ENCODE measurements around the gene TRAF3IP1.
"Not testable (repeated sequence)": the region's sequence is repeated elsewhere in the genome, so short reads cannot be mapped to it uniquely, and the experiment has no call there.

TRAF3IP1 gene, protein sequence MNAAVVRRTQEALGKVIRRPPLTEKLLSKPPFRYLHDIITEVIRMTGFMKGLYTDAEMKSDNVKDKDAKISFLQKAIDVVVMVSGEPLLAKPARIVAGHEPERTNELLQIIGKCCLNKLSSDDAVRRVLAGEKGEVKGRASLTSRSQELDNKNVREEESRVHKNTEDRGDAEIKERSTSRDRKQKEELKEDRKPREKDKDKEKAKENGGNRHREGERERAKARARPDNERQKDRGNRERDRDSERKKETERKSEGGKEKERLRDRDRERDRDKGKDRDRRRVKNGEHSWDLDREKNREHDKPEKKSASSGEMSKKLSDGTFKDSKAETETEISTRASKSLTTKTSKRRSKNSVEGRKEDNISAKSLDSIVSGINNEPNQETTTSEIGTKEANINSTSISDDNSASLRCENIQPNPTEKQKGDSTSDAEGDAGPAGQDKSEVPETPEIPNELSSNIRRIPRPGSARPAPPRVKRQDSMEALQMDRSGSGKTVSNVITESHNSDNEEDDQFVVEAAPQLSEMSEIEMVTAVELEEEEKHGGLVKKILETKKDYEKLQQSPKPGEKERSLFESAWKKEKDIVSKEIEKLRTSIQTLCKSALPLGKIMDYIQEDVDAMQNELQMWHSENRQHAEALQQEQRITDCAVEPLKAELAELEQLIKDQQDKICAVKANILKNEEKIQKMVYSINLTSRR

DNA sequence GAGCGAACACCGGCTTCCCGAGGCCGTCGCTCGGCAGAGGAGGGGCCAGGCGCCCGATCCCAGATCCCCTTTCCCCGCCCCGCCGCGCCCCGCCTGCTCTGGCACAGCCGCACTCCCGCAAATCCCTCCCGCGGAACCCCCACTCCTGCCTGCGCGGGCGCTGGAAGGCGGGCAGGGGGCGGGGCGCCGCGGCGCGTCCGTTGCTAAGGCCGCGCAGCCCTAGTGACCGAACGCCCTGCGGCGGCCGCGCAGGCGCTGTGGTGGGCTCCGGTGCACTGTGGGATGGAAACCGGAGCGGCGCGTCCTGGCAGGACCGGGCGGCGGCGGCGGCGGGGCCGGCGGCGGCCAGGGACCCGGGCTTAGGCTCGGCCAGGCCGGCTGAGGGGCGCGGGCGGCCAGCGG lies at the start of gene TRAF3IP1:
Gene TRAF3IP1 (plus strand): TSS at position 273 of the 402 bp plus-strand sequence. CDS start 145 bp downstream, outside the sequence.
- DNase-seq (ENCODE audit: low spot score) (peak; percentile 97), FAIRE-seq (peak; percentile 62)

DNA sequence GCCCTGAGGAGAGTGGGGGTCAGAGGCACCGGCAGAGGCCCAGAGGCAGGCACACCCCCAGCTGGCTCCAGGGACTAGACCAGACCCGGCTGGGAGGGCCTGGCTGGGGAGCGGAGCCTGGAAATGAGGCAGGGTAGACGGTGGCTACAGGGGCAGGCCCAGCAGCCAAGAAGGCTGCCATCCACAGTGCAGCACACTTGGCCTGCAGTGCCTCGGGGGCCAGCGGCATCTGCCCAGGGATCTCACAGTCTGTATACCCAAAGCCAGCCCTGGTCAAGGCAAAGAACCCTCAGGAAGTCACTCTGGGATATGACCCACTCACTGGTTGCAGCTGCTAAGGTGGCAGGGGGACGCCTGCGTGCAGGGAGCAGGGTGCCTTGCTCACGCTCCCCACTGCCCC lies 49.7 kb upstream of the TRAF3IP1 start:
- DNase-seq (ENCODE audit: low spot score) (no peak), FAIRE-seq (no peak)

DNA sequence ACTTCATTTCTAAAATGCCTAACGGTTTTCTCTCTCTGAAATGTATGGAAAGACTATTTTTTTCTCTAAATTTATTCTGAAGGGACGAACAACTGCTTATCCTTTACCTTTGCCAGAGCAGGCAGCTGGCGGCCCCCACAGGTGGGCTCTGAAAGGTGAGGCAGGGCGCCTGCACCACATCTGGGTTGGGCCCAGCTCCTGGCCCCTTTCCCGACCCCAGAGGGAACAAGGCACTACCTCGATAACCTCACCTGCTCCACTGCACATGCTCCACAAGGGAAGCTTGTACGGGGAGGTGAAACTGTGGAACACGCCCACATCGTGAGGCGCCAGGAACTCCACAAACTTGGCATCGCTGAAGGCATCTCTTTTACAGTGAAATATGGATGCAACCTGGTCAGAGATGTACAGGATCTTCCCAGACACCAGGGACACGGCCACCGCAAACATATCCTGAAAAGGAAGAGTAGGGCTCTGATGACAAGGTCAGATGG lies 49.2 kb upstream of the TRAF3IP1 start:
- FAIRE-seq, result no peak

DNA sequence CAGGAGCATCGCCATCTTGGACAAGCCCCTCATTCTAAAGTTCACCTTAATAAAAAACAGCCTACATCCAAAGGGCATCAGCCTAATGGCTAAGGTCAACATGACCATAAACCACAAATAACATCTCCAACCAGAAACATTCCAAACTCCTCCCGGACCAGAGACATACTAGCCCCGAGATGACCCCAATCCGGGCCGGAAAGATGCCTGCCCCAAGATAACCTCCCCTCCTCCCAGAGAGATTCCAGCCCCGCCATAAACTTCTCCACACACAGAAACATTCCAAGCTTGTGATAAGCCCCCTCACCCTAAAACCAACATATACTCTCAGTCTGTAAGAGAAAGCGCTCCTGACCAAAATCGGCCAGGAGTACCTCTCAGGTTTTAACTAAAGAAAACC lies 48.6 kb upstream of the TRAF3IP1 start:
- FAIRE-seq; DNase-seq (ENCODE audit: low spot score): not testable (repeated sequence)

More for the DNA sequence above, 49.2 kb upstream of the TRAF3IP1 start:
- DNase-seq (ENCODE audit: low spot score), result no peak

DNA sequence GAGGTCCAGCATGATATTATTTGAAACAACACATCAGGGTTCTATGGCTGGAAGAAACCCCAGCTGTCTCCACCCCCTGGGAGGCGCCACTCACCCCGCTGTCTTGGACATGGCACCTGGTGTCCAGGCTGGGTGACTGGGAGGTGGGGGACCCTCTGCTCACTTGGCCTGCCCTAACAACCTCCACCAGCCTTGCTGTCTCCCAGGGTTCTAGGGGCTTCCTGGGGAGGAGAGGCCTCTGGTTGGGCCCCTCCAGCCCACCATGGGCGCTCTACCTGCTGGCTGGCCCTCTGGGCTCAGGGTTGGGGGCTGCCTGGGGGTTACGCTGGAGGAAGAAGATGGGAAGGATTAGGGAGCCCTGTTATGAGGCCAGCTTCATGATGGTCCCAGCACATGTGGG lies 48.2 kb upstream of the TRAF3IP1 start:
- FAIRE-seq, result no peak

DNA sequence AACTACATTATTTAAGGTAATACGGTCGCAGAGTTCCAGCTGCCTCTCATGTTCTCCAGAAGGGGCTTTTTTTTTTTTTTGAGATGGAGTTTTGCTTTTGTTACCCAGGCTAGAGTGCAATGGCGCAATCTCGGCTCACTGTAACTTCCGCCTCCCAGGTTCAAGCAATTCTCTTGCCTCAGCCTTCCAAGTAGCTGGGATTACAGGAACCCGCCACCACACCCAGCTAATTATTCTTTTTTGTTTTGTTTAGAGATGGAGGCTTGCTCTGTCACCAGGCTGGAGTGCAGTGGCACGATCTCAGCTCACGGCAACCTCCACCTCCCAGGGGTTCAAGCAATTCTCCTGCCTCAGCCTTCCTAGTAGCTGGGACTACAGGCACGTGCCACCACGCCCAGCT lies 46.9 kb upstream of the TRAF3IP1 start:
- FAIRE-seq; DNase-seq (ENCODE audit: low spot score): not testable (repeated sequence)

More for the DNA sequence above, 48.2 kb upstream of the TRAF3IP1 start:
- DNase-seq (ENCODE audit: low spot score), result no peak

DNA sequence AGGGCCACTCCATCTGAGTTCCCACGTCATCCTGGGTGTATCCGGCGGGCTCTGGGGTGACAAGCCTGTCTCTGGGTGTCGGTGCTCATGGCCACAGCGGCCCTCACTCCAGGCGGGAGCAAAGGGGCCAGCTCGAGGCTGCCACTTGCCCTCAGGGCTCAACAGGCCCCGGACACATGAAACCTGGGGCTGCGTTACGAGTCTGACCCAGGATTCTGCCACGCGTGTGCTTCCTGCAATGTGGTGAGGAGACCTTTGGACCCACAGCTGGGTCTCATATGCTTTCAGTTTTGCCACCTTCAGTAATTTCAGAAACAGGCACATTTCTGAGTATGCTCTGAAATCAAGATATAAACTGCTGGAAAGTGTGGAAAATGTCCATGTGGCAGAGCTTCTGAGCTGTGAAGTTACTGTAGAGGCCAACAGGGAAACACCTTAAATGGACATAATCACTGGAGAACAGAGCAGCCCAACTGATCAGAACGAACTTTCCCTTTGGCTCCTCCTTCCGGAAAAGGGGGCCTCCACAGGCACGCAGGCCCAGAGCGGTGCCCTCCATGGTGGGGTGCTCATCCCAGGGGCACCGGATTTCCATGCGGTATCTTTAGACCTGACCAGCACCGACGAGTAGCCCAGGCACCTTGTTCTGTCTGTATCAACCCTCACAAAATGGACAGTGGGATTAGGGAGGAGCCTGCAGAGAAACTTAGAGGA lies 46.0 kb upstream of the TRAF3IP1 start:
- no peak for FAIRE-seq
- DNase-seq (ENCODE audit: low spot score), result no peak

DNA sequence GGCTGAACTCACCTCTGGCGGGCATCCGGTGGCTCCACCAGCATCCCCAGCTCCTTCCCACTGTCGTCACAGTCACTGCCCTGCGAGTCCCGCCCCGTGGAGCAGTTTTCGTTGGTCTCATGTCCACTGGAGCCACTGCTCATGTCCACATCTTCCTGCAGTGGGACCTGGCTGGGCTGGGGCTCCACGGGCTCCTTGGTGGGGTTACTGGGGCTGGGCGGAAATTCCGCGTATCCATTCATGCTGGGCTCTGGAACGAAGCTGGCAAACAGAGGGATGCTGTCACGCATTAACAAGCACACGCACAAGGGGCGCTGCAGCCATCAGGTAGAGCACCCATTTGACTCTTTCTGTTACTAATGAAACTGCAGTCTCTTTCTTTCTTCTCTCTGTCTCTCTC lies 42.6 kb upstream of the TRAF3IP1 start:
- FAIRE-seq (no peak), DNase-seq (ENCODE audit: low spot score) (no peak)

DNA sequence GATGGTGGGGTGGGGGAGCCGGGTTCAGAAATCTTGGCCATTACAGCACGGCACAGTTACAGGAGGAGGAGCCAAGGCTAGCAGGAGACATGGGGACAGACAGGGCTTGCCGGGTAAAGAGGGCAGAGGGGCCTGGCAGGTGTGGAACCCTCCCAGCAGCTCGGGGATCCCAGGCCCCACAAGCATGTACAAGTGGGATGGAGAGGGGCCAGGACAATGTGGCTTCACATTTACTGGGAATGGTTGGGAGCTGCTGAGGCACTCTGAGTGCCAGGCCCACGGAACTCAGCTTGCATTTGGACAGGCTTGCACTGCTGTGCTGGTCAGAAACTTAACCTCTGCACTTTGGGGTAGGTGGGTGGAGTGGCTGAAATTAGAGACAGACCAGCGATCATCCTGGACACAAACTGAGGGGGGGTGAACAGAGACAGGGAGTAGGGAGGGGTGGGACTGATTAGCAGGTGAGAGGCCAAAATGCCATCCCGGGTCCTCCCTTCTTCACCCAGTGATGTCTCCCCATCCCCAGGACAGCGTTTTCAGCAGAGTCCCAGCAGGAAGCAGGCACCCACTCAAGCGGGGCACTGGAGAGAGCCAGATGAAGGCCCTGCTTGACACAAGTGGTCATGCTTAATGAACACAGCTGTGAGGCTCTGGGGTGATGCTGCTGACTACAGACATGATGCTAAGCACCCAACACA lies 41.5 kb upstream of the TRAF3IP1 start:
- DNase-seq (ENCODE audit: low spot score) (no peak), FAIRE-seq (no peak)

DNA sequence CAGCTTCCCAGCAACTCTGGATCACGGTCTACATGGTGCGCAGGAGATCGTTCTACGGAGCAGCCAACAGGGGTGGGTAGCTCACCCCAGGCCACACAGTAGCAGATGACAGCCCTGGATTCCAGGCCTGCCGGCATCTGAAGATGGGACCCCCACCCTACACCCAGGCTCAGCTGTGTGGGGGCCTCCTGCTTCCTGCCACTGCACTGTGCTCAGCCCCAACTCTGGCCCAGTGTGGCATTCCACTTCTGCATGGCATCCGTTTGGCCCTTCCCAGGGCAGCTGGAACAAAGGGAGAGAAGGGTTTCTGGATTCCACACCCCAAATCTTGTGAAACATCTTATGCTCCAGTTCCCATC lies 41.0 kb upstream of the TRAF3IP1 start:
- FAIRE-seq, result no peak
- DNase-seq (ENCODE audit: low spot score), result no peak

DNA sequence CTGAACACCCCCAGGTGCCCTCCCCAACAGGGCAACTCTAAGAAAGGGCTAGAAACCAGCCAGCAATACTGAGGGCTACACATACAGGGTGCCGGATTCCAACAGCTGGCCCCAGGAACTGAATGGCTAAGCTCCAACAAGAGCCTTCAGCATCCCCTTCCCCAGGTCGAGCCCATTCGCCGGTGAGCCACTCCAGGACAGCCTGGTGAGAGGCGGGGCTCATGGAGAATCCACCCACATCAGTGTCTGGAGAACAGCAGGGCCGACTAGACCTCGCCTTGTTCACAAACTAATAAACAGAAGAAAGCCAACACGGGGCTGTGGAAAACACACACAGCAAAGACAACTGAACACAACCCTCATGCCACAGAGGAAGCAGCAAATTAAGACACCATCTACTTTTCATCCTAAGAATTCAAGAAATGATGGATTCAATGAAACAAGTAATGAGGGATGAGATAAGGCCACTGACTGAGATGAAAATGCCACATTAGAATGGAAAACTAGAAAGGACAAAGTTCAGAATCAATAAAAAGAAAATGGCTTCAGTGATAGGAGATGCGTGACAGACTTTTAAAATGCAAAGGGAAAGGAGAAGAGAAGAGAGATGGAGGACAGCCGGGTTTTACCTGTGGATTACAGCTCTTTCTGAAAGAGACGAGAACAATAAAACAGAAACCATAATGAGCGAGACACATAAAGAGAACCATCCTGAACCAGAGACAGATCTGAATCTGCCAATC lies 40.1 kb upstream of the TRAF3IP1 start:
- DNase-seq (ENCODE audit: low spot score), result no peak
- no peak for FAIRE-seq

DNA sequence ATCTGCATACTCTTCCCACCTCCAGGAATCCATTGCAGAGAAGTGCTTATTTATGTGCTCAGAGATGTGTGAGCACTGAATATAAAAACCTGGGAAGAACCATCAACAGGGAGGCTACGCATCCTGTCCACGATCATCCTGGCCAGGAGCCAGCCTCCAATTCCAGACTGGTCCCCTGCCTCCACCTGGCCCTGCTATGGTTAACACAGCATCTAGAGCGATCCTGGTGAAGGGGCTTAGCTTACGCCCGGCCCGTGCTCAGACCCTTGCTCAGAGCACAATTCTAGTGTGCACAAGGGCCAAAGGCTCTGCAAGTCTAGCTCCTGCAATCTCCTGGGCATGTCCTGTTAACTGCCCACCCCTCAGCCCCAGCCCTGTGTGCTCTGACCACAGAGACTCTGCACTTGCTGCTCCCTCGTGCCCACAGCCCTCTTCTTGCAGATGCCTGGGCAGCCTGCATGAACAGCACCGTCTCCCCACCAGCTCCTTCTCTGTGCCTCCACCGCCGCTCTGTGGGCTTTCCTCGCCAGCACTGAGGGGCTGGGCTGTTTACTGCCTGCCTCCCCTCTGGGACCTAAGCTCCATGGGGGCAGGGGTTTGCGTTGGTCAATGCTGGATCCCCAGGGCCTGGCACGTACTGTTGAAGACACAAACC lies 38.4 kb upstream of the TRAF3IP1 start:
- no peak for DNase-seq (ENCODE audit: low spot score)
- no peak for FAIRE-seq

DNA sequence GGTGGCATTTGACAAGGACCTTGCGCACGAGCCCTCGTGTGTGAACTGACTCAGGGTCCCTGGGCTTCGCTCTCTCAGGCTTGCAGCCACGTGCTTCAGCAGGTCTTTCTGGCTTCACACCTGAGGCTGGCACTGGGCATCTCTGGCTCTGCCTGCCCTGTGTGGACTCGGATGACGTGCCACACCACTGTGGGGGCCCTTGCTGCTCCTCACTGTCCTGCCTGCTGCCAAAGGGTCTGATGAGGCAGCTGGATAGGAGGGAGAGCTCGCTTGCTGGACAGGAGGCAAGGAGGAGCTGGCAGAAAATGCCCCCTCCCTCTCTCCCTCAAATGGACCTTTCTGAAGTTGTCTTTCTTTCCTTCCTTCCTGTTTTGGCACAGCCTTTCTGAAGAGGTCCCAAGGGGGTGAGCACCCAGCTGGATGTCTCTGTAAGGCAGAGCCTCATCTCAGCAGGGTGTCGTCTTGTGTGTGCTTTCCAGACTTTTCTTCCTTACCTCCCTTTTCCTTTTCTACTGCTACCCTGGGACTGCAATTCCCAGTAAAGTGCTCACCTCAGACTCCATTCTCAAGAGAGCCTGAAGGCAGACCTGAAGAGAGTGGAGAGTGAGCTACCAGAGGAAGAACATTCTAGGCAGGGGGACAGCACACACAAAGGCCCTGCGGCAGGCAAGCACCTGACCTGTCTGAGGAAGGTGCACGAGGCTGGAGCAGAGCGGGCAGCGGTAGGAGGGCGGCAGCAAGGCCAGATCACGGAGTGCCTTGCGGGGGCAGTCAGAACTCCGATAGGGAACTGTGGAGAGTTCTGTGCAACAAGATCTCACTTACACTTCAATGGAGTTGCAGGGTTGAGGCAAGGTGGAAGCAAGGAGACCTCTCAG lies 37.2 kb upstream of the TRAF3IP1 start:
- DNase-seq (ENCODE audit: low spot score) (no peak), FAIRE-seq (no peak)

DNA sequence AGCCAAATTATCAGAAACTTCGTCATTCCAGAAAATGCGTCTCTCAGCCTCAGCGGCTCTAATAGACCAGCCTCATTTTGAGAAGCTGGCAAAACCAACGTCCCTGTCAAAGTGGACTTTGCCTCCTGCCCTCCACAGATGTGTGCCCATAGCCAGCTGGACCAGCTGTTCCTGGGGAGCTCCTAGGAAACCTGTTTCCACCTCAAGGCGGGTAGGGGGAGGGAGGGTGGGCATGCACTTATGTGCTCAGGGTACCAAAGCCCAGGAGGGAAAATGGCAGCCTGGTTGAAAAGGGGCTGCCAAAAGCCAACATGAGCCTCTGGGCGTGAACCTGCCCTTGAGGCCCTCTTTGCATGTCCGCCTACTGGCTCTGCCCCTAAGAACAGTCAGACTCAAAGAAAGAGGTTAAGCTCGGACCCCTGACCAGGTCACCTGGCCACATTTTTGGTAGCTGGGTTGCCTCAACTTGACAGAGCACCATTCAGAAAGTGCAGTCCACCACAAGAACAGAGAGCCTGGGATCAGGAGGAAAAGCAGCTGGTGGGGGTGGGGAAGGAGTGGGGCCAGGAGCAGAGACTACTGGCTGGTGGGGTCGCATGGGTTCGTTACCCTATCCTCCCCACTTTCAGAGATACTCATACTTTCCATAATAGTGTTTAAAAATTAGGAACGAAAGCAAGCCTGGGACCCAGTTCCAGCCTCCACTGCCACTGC lies 35.4 kb upstream of the TRAF3IP1 start:
- FAIRE-seq (no peak), DNase-seq (ENCODE audit: low spot score) (no peak)

DNA sequence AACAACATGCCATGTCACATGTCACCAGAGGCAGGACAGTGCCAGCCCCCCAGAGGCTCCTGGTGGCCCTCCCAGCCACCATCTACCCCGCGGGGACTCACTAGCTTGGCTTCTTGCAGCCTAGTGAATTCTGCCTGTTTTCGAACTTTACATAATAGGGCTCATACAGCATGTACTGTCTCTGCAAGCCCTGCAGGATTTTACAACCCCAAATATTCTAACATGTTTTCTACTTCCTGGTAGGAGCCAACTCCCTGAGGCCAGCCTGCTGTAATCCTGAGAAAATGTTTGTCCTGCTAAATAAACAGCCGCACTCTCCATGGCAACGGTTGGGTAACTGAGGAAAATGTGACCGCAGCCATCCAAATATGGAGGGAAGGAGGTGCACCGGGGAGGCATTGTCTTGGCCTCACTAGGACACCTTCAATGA lies 34.6 kb upstream of the TRAF3IP1 start:
- no peak for FAIRE-seq
- DNase-seq (ENCODE audit: low spot score), result no peak

DNA sequence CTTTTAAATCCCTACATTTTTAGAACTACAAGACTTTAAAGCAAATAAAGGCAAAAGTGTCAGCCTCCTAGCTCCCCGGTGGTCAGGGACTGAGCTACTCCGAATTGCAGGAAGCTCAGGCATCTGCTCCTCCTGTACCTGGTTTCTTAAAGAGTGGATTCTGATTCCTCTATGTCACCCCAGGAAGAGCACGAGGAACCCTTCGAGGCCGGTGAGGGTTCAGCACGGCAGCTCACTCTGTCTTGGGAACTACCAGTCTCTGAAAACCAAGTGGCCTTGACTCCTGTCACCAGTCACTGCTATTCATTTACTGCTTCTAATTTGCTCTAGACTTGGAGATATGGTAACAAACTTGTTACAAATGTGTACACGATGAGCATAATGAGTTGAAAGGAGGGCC lies 34.2 kb upstream of the TRAF3IP1 start:
- FAIRE-seq (no peak), DNase-seq (ENCODE audit: low spot score) (no peak)

DNA sequence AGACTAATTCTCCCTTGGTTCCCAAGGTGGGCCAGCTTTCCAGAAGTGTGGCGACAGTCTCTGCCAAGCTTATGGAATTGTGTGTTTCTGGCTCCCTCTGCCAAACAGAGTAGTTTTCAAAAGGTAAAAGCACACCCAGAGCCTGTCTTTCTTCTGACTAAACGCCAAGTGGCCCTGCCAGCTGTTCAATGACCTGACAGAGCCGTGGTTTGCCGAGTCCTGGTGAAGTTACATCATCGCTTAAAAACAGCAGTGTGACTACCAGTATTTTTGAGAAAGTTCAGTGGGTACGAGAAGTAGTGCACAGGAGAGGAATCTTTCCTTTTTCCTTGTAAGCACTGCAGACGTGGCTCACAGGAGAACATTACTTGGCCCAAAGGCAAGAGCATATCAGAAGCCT lies 33.8 kb upstream of the TRAF3IP1 start:
- no peak for DNase-seq (ENCODE audit: low spot score)

DNA sequence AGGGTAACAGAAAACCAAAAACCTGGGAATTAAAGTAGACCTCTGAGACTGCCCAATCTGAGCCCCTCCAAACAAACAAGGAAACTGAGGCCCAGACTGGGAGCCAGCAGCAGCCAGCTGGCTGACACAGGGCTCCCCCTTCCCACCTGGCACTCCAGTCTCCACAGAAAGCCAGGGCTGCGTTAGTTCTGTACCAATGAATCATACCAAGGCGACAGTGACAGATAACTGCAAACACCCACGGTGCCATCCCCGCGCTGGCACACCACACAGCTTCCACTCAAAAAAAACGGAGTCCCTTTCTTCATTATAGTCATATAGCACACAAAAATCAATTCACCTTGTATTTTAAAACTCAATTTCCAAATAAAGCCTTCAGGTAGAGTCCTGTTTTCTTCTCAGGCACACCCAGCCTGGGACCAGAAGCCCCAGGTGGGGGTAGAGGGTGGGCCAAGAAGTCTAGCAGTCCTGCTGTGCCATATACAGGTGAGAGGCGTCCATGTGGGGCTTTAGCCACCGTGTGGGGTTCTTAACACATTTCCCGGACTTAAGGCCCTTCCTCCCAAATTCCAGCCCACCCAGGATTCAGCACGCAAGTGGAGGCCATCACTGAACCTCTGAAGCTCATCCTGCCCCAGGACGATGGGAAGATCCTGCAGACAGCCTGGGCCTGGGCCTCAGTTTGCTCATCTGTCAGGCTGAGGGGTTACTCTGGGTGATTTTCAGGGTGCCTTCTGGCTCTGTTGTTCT lies 33.2 kb upstream of the TRAF3IP1 start:
- DNase-seq (ENCODE audit: low spot score), result no peak
- no peak for FAIRE-seq

More for the DNA sequence above, 33.8 kb upstream of the TRAF3IP1 start:
- FAIRE-seq, result no peak

Data from urothelium cell line (cell line).